ENCODE data around the gene MAN2A2. TPM values are rescaled to one million over a fixed set of nuclear protein-coding genes. Genes with fewer than 3 reads are reported as not detected.

The MAN2A2 gene
- total and polyA plus RNA-seq, 8 donors, result 2.9 to 286 (median 46.7) TPM

- intact Hi-C loops (cut with DNase I; ENCODE audit: low total_unique reads), result no loop called here
- Histone ChIP-seq H3K27me3 (no peaks in the 10 kb centered on the region), H3K36me3 (peaks cover 7 to 67% (median 64%) of the 10 kb centered on the region in 4 donors), H3K9me3 (no peaks in the 10 kb centered on the region), H3K27ac (no peak overlapping the region), H3K4me1 (peaks cover 0 to 30% (median 14%) of the 10 kb centered on the region in 4 donors), H3K4me3 (no peak overlapping the region)
- 70 to 82% (median 74%) methylated on average over 4 of the region's 4 CpGs for WGBS, 5 donors
- TF ChIP-seq EP300 (IDR thresholded peaks at IDR 0.05) (no peak), POLR2AphosphoS5 (IDR thresholded peaks at IDR 0.05) (no peak), CTCF (IDR thresholded peaks at IDR 0.05) (no peak), POLR2A (IDR thresholded peaks at IDR 0.05) (no peak)
- no peak for DNase-seq
Observed at GRCh38 chr15:90962021-90962420, 58.9 kb downstream of the MAN2A2 start.

GRCh38 chr15:90966262-90966661 is 63.2 kb downstream of the MAN2A2 start:
- DNase-seq, result no peak
- Histone ChIP-seq H3K9me3 (no peaks in the 10 kb centered on the region), H3K4me1 (no peaks in the 10 kb centered on the region), H3K27ac (no peak overlapping the region), H3K27me3 (no peaks in the 10 kb centered on the region), H3K36me3 (peaks cover 13 to 82% (median 60%) of the 10 kb centered on the region in 4 donors), H3K4me3 (no peak overlapping the region)
- 88 to 93% (median 89%) methylated on average over 9 of the region's 9 CpGs for WGBS, 5 donors
- no peak for TF ChIP-seq EP300 (IDR thresholded peaks at IDR 0.05)
- no peak for TF ChIP-seq POLR2AphosphoS5 (IDR thresholded peaks at IDR 0.05)
- TF ChIP-seq POLR2A (IDR thresholded peaks at IDR 0.05), result no peak
- TF ChIP-seq CTCF (IDR thresholded peaks at IDR 0.05), result no peak
- intact Hi-C loops (cut with DNase I; ENCODE audit: low total_unique reads), result no loop called here

GRCh38 chr15:90967206-90967605 is 64.1 kb downstream of the MAN2A2 start:
- Histone ChIP-seq H3K27ac (no peak overlapping the region), H3K27me3 (no peaks in the 10 kb centered on the region), H3K4me3 (no peak overlapping the region), H3K9me3 (no peaks in the 10 kb centered on the region), H3K4me1 (no peaks in the 10 kb centered on the region), H3K36me3 (peaks cover 11 to 72% (median 50%) of the 10 kb centered on the region in 4 donors)
- no peak for DNase-seq
- WGBS, 5 donors, result 85 to 98% (median 96%) methylated on average over 5 of the region's 5 CpGs
- intact Hi-C loops (cut with DNase I; ENCODE audit: low total_unique reads), result no loop called here
- TF ChIP-seq EP300 (IDR thresholded peaks at IDR 0.05) (no peak), POLR2A (IDR thresholded peaks at IDR 0.05) (no peak), POLR2AphosphoS5 (IDR thresholded peaks at IDR 0.05) (no peak), CTCF (IDR thresholded peaks at IDR 0.05) (no peak)

GRCh38 chr15:90968434-90968833 is 65.3 kb downstream of the MAN2A2 start:
- H3K27ac ChIP-seq, result no peak overlapping the region
- no peaks in the 10 kb centered on the region for H3K9me3 ChIP-seq
- no peaks in the 10 kb centered on the region for H3K4me1 ChIP-seq
- WGBS, 5 donors, result 89 to 100% (median 96%) methylated on average over 1 of the region's 1 CpG
- no peak overlapping the region for H3K4me3 ChIP-seq
- intact Hi-C loops (cut with DNase I; ENCODE audit: low total_unique reads), result no loop called here
- H3K27me3 ChIP-seq, result no peaks in the 10 kb centered on the region
- no peak for DNase-seq
- H3K36me3 ChIP-seq, result peaks cover 8 to 72% (median 42%) of the 10 kb centered on the region in 4 donors
- no peak for TF ChIP-seq POLR2AphosphoS5 (IDR thresholded peaks at IDR 0.05)
- no peak for TF ChIP-seq EP300 (IDR thresholded peaks at IDR 0.05)
- no peak for TF ChIP-seq CTCF (IDR thresholded peaks at IDR 0.05)
- no peak for TF ChIP-seq POLR2A (IDR thresholded peaks at IDR 0.05)

All from stomach (tissue), 9 donors.